GM21786 (cell line): ENCODE data around the gene PDLIM1.

ENCODE experiments used
- ATAC-seq: cut with Tn5 transposase; IDR thresholded peaks from one replicate; pipeline ENCODE4 v1.9.1; 2021; ENCODE audit not compliant: unreplicated experiment

Gene PDLIM1

DNA sequence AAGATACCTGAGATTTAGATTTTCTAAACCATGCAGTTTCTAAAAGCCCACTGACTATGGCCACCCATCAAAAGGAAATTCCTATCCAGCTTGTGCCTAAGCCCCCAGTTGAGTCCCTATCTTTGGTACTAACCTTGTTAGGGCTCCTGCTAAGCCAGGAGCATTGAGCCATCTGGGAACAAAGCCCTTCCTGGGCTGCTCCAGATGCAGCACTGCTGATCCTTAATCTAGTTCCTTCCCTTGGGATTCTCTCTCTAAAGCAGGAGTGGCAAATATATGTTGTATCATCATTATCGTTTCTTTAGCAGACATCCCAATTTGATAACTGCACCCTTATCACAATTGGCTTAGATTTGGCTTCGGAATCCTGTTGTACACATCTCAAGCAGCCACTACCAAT lies 24.7 kb upstream of the PDLIM1 start:
- ATAC-seq: no peak

GRCh38 chr10:95314192-95314918 lies 23.6 kb upstream of the PDLIM1 start:
- no peak for ATAC-seq

DNA sequence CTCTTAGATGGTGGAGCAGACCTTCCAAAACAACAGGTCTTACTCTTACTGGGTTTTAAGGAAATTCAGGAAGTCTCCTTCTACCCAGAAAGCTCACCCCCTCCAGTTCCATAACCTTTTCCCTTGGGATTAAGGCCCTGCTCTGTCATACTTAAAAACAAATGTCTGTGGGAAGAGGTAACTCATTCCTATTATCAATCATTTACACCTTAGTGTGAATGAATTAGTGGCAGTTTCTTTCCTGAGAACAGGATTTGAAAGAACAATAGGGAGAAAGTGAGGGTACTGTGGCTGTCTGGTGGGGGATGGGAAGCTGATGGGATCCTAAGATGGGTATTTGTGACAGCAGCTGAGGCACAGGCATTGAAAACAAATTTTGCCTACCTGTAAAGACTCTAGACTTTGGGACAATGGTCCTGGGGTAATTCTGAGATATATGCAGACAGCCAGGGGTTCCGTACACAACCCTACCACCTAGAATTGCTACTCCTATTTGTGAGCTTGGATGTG lies 22.2 kb upstream of the PDLIM1 start:
- ATAC-seq: no peak

- ATAC-seq: no peak
Measured at GRCh38 chr10:95312257-95312656, 21.5 kb upstream of the PDLIM1 start.

GRCh38 chr10:95309958-95310357 lies 19.2 kb upstream of the PDLIM1 start:
- peak; percentile 74 for ATAC-seq

DNA sequence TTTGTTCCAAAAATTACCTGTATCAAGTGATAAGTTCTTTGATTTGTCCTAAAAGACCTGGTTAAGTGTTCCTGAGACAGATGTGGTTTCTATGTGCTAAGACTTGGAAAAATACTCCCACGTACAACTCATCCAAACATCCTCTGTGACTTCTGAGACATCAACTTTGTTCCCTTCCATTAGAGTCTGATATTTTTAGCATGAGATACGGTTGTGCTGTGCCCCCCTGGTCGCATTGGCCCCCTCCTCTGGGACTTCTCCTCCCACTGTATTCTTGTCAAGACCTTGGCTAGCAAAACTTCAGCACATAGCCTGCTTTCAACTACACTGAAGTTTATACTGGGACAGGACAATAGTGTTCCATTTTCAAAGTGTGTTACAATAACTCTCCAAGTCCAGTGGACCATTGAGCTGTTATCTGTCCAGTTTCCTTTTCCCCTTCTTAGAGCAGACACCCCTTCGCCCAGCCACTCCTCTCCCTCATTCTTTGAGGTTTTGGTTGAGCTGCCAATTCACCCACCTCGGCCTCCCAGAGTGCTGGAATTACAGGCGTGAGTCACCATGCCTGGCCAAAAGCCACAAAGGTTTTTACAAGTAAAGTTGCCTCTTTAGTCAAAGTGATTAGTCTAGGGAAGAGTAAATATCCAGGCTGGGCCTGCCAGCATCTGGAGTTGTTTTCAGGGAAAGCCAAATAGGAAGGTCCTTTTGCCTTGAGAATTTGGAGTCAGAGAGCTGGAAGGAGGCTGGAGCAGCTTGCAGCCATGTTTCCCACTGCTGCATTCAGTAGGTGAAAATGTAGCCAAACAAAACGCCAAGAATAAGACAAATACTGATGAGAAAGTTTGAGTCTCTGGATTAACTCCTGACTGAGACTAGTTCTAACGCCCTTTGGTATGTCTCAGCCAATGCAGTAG lies 17.8 kb upstream of the PDLIM1 start:
- no peak for ATAC-seq

- ATAC-seq: no peak
Measured at GRCh38 chr10:95306851-95307250, 16.0 kb upstream of the PDLIM1 start.

GRCh38 chr10:95306318-95306650 lies 15.5 kb upstream of the PDLIM1 start:
- no peak for ATAC-seq

- ATAC-seq: no peak
Measured at GRCh38 chr10:95305606-95306317, 15.0 kb upstream of the PDLIM1 start.

DNA sequence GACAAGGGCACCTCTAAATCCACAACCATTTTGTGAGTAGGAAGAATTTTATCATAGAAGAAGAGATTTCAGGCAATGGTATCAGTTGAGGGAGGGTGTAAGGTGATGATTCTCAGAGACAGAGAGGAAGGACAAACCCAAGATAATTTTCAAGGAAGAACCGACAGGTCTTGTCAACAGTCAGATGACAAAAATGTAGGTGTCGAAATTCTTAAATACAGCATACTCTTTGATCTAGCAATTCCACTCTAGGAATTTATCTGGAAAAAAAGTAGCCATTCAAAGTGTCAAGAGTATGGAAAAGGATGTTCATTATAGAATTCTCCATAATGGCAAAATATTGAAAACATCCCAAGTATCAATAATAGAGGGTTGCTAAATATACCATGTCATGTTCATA lies 14.2 kb upstream of the PDLIM1 start:
- no peak for ATAC-seq

DNA sequence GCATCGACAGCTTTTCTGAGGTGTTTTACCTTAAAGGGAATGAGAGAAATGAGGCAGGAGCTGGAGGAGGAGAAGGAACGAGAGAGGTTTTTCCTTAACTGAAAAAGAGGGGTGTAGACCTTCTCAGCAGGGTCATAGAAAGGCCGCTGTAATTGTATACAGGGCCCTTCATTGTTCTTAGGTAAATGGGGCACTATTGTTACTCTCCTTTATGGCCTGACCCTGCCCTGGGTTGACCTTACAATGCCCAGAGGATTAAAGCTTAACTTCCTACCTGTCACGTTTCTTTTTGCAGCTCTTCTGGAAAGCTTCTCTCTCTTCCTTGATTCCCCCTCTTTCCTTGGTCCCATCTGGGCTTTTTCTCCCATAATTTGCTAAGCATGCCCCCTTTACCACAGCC lies 13.7 kb upstream of the PDLIM1 start:
- no peak for ATAC-seq

- ATAC-seq: no peak
Measured at GRCh38 chr10:95303950-95304349, 13.1 kb upstream of the PDLIM1 start.

- ATAC-seq: no peak
Measured at GRCh38 chr10:95303535-95303934, 12.7 kb upstream of the PDLIM1 start.

DNA sequence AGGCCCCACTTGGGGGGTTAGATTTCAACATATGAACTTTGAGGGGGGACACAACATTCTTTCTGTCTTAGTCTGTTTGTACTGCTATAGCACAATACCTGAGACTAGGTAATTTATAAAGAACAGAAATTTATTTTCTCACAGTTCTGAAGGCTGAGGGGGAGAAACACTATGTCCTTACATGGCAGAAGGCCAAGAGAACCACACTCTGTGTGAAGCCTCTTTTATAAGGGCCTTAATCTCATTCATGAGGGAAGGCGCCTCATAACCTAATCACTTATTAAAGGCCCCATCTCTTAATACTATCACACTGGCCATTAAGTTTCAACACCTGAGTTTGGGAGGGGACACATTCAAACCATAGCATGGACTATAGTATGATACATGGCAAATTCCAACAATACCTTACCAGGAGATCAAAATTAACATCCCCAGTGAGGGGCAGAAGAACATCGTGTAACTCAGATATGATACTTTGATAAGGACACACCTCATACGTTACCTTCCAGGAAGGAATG lies 9.3 kb upstream of the PDLIM1 start:
- no peak for ATAC-seq

DNA sequence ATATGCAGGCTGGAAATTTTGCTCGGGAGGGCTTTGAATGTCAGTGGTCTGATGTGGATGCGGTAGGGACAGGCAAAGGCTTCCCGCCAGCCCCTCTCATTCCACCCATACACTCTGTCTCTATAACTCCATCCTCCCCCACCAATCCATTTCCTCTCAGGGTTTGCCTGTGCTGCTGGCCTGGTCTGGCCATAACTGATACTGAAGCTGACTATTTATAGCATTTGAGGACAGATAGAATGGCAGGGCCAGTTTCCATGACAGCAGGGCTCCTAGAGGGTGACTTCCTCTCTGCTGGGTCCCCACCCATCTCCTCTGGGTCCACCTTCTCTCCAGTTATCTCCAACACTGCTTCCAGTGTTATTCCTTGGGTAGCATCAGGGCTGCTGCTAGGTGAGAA lies 6.6 kb upstream of the PDLIM1 start:
- peak; percentile 42 for ATAC-seq

GRCh38 chr10:95296764-95297163 lies 6.0 kb upstream of the PDLIM1 start:
- no peak for ATAC-seq

GRCh38 chr10:95295031-95295755 lies 4.4 kb upstream of the PDLIM1 start:
- peak; percentile 76 for ATAC-seq

- ATAC-seq: no peak
Measured at GRCh38 chr10:95293631-95294030, 2.8 kb upstream of the PDLIM1 start.

DNA sequence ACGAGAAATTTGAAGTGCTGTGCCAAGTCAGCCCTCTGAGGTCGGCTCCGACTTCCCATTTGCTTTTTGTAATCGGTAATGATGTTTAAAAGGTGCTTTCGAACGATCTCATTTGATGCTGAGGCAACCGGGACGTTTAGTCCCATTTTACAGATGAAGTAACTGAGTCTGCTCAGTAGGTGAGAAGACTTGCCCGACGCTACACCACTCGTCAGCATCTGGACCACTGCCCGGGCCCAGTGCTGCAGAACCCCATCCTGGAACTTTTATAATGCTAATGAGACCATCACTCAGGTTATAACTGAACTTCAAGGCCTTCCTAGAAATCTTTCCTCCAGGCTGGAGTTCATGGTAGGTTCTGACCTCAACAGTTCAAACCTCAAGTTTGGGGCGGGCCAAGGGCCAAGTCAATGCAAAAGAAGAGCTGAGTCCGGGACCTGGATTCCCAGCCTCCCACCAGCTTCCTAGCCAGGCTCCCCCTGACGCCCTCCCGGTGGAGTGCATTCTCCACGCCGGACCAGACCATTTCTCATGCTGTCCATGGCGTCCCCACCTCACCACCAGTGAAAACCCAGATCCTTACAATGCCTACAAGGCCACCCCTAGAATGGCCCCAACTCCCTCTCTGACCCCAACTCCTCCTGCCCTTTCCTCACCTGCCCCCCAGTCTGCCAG lies 699 bp upstream of the PDLIM1 start:
- ATAC-seq: no peak

DNA sequence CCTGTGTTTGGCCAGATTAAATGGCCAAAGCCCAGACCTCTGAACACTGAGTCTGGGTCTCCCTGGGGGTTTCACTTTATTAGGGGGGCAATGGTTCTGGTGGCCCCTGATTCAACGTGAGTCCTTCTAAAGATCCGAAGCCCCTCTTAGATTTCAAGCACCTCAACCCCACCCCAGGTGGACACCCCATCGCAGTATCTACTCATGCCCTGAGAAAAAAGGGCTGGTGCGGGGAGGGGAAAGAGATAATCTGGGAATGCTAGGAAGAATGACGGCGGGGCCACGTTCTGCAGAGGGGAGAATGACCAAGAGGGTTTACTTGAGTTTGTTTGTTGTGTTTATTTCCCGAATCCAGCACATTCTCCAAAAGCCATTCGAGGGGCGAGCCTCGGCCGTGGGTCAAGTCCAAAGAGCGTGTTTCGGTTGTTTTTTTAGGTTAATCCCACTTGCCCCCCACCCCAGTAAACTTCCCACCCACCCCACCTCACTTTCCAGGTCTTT lies 832 bp downstream of the PDLIM1 start:
- ATAC-seq: no peak
